Mesendoderm (in vitro differentiated cells): ENCODE data around the gene FUT8.

Experiments
- DNase-seq: peaks from one replicate; pipeline ENCODE4 v3.0.0; 2013
- H2AK5ac ChIP-seq: 2 replicates; pipeline ENCODE4 v1.6.1; 2013; ENCODE audit warnings: low read length, inconsistent platforms
- H2BK120ac ChIP-seq: 2 replicates; pipeline ENCODE4 v1.6.1; 2013; ENCODE audit warnings: low read depth, mild to moderate bottlenecking, low read length, moderate library complexity, mixed read lengths
- H2BK15ac ChIP-seq: replicated peaks from 2 replicates; pipeline ENCODE4 v1.6.1; 2013; ENCODE audit warnings: low read depth, mild to moderate bottlenecking, moderate library complexity
- H2BK5ac ChIP-seq: 2 replicates; pipeline ENCODE4 v1.6.1; 2013; ENCODE audit warnings: low read length, inconsistent platforms
- H3K18ac ChIP-seq: 2 replicates; pipeline ENCODE4 v1.6.1; 2013; ENCODE audit warnings: mild to moderate bottlenecking, low read length, mixed read lengths
- H3K23ac ChIP-seq: one replicate; pipeline ENCODE4 v1.6.1; 2013; ENCODE audit warnings: low read length
- H3K27ac ChIP-seq: 2 replicates; pipeline ENCODE4 v1.5.1; 2013; ENCODE audit warnings: low read depth, mild to moderate bottlenecking, inconsistent platforms, low read length, moderate library complexity
- H3K27me3 ChIP-seq: 2 replicates; pipeline ENCODE4 v1.6.1; 2013; ENCODE audit warnings: low read length, control low read depth, mild to moderate bottlenecking, inconsistent platforms; ENCODE audit not compliant: insufficient read depth, poor library complexity
- H3K36me3 ChIP-seq: 2 replicates; pipeline ENCODE4 v1.6.1; 2013; ENCODE audit warnings: low read length, inconsistent platforms; ENCODE audit not compliant: control insufficient read depth, insufficient read depth
- H3K4ac ChIP-seq: one replicate; pipeline ENCODE4 v1.6.1; 2013; ENCODE audit warnings: low read depth, mild to moderate bottlenecking, low read length, moderate library complexity
- H3K4me1 ChIP-seq: 2 replicates; pipeline ENCODE4 v1.6.1; 2013; ENCODE audit warnings: low read depth, low read length, inconsistent platforms; ENCODE audit not compliant: control insufficient read depth
- H3K4me2 ChIP-seq: 2 replicates; pipeline ENCODE4 v1.6.1; 2013; ENCODE audit warnings: low read length
- H3K4me3 ChIP-seq: 2 replicates; pipeline ENCODE4 v1.5.1; 2013; ENCODE audit warnings: mild to moderate bottlenecking, low read length
- H3K56ac ChIP-seq: one replicate; pipeline ENCODE4 v1.6.1; 2013; ENCODE audit warnings: low read length
- H3K79me1 ChIP-seq: 2 replicates; pipeline ENCODE4 v1.6.1; 2013; ENCODE audit warnings: low read length, inconsistent platforms
- H3K79me2 ChIP-seq: 2 replicates; pipeline ENCODE4 v1.6.1; 2013; ENCODE audit warnings: mild to moderate bottlenecking, low read length; ENCODE audit not compliant: control insufficient read depth, insufficient read depth
- H3K9ac ChIP-seq: 2 replicates; pipeline ENCODE4 v1.6.1; 2013; ENCODE audit warnings: low read length, inconsistent platforms
- H4K5ac ChIP-seq: one replicate; pipeline ENCODE4 v1.6.1; 2013; ENCODE audit warnings: low read length
- H4K8ac ChIP-seq: one replicate; pipeline ENCODE4 v1.6.1; 2013; ENCODE audit warnings: low read depth, mild to moderate bottlenecking, control low read depth, low read length, moderate library complexity
- WGBS: extraction: QIAGEN DNeasy Blood & Tissue Kit; methylation state at CpG from one replicate; pipeline ENCODE4 v1.1.7; 2013; ENCODE audit warnings: low lambda C conversion rate, missing lambda C conversion rate; ENCODE audit not compliant: insufficient coverage; ENCODE audit errors: extremely low coverage; 5-methylcytosine and 5-hydroxymethylcytosine counted together

Gene FUT8

DNA sequence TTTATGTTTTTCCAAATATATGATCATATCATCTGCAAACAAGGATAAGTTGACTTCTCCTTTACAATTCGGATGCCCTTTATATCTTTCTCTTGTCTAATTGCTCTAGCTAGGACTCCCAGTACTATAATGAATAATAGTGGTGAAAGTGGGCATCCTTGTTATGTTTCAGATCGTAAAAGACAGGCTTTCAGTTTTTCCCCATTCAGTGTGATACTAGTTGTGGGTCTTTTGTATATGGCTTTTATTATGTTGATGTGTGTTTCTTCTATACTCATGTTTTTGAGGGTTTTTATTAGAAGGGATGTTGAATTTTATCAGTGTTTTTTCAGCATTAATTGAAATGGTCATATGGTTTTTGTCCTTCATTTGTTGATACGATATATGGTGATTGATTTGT, 97.3 kb downstream of the FUT8 start:
- Histone ChIP-seq H2BK120ac (no peak overlapping the region), H3K18ac (no peak overlapping the region), H3K36me3 (no peaks in the 10 kb centered on the region), H3K79me2 (no peaks in the 10 kb centered on the region), H3K4me3 (no peak overlapping the region), H3K27me3 (no peaks in the 10 kb centered on the region), H3K56ac (no peak overlapping the region), H3K4me1 (no peaks in the 10 kb centered on the region), H4K8ac (no peak overlapping the region), H4K5ac (no peak overlapping the region), H3K4ac (no peak overlapping the region), H3K23ac (no peak overlapping the region), H3K79me1 (no peaks in the 10 kb centered on the region), H2AK5ac (no peak overlapping the region), H3K27ac (no peak overlapping the region), H2BK5ac (no peak overlapping the region), H3K9ac (no peak overlapping the region), H3K4me2 (no peak overlapping the region), H2BK15ac (no peak overlapping the region)
- no CpG with 5 or more reads among the region's 3 CpGs for WGBS
- DNase-seq, result no peak

DNA sequence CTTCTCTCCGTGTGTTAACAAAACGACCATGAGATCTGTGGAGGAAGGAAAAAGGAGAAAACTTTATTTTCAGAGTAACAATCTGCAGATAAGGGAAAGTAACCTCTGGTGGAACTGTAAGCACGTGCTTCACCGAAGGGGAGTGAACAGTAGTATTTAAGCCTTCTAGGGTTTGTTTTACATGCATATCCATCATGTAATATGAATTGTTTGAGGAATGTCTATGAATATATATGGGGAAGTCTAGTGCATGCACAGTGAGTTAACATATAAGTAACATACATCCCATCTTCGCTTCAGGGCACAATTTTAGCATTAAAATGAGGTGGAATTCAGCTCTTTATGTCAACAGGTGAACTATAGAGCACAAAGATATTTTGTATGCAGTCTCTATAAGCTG, 101.1 kb downstream of the FUT8 start:
- Histone ChIP-seq H3K18ac (no peak overlapping the region), H3K36me3 (no peaks in the 10 kb centered on the region), H3K79me1 (no peaks in the 10 kb centered on the region)

DNA sequence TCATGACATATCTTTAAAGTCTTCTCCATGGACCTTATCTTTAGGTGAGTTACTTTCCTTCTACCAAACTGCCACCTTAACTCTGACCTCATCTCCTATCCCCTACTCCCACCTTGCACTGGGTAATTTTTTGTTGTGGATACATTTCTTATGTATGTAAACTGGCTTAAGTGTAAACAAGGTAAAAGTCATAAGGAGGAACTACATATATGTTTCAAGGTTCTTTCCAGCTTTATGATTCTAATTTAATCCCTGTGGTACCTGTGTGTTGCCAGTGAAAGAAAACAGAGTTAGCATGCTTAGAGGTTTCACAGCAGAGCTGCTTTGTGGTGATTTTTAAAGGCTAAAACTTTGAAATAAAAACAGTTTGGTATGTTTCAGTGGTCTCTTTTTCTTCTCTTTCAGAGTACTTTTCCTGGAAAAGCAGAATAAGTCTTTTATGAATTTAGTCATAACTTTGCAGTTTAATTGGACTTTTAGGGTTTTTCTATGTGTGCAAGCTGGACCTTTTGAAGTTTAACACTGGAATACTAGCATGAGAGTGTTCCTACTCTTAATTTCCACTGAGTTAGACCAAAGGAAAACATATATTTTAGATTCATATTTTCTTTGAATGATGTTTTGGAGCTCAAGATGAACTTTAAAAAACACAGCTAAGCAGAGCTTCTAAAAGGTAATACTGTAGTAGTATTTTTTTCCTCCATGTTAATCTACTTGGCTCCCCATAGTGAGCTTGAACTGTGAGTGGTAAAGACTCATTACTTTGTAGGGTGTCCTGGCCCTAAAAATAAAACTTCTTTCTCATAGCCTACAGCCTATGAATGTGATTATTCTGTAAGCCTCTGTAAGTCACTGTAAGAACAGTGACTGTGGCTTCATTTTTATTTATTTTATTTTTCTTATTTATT, 105.4 kb downstream of the FUT8 start:
- no peak for DNase-seq
- no peak overlapping the region for H4K5ac ChIP-seq
- H3K27ac ChIP-seq, result no peak overlapping the region
- H3K4ac ChIP-seq, result no peak overlapping the region
- no peak overlapping the region for H3K4me3 ChIP-seq
- H3K23ac ChIP-seq, result no peak overlapping the region
- H3K4me1 ChIP-seq, result no peaks in the 10 kb centered on the region
- no peak overlapping the region for H2BK120ac ChIP-seq
- H3K9ac ChIP-seq, result no peak overlapping the region
- H3K18ac ChIP-seq, result no peak overlapping the region
- H3K4me2 ChIP-seq, result no peak overlapping the region
- H3K36me3 ChIP-seq, result no peaks in the 10 kb centered on the region
- H4K8ac ChIP-seq, result no peak overlapping the region
- no peak overlapping the region for H2BK5ac ChIP-seq
- H3K27me3 ChIP-seq, result no peaks in the 10 kb centered on the region
- no peaks in the 10 kb centered on the region for H3K79me2 ChIP-seq
- H3K56ac ChIP-seq, result no peak overlapping the region
- no peaks in the 10 kb centered on the region for H3K79me1 ChIP-seq
- no peak overlapping the region for H2AK5ac ChIP-seq
- no peak overlapping the region for H2BK15ac ChIP-seq

More for the DNA sequence above, 101.1 kb downstream of the FUT8 start:
- no peak overlapping the region for H4K5ac ChIP-seq
- no peak overlapping the region for H3K4ac ChIP-seq
- no peaks in the 10 kb centered on the region for H3K27me3 ChIP-seq
- H2BK15ac ChIP-seq, result no peak overlapping the region
- WGBS, result no CpG with 5 or more reads among the region's 5 CpGs
- no peak overlapping the region for H2AK5ac ChIP-seq
- H2BK5ac ChIP-seq, result no peak overlapping the region
- no peak overlapping the region for H4K8ac ChIP-seq
- H3K56ac ChIP-seq, result no peak overlapping the region
- no peaks in the 10 kb centered on the region for H3K4me1 ChIP-seq
- no peak overlapping the region for H3K9ac ChIP-seq
- H3K79me2 ChIP-seq, result no peaks in the 10 kb centered on the region
- H3K4me3 ChIP-seq, result no peak overlapping the region
- DNase-seq, result no peak
- H3K27ac ChIP-seq, result no peak overlapping the region
- no peak overlapping the region for H3K4me2 ChIP-seq
- H3K23ac ChIP-seq, result no peak overlapping the region
- H2BK120ac ChIP-seq, result no peak overlapping the region

DNA sequence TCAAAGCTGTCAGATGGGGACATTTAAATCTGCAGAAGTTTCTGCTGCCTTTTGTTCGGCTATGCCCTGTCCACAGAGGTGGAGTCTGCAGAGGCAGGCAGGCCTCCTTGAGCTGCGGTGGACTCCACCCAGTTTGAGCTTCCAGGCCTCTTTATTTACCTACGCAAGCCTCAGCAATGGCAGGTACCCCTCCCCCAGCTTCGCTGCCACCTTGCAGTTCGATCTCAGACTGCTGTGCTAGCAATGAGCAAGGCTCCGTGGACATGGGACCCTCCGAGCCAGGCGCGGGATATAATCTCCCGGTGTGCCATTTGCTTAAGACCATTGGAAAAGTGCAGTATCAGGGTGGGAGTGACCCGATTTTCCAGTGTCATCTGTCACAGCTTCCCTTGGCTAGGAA, 115.5 kb downstream of the FUT8 start:
- Histone ChIP-seq H3K27ac (no peak overlapping the region), H3K23ac (no peak overlapping the region), H3K79me2 (no peaks in the 10 kb centered on the region), H3K56ac (no peak overlapping the region), H2BK5ac (no peak overlapping the region), H4K5ac (no peak overlapping the region), H3K4ac (no peak overlapping the region), H2AK5ac (no peak overlapping the region), H2BK15ac (no peak overlapping the region), H4K8ac (no peak overlapping the region), H3K36me3 (no peaks in the 10 kb centered on the region), H3K4me3 (no peak overlapping the region), H3K4me1 (no peaks in the 10 kb centered on the region), H3K4me2 (no peak overlapping the region), H3K79me1 (no peaks in the 10 kb centered on the region), H3K9ac (no peak overlapping the region), H3K27me3 (no peaks in the 10 kb centered on the region), H3K18ac (no peak overlapping the region), H2BK120ac (no peak overlapping the region)
- no CpG with 5 or more reads among the region's 11 CpGs for WGBS
- DNase-seq, result no peak

DNA sequence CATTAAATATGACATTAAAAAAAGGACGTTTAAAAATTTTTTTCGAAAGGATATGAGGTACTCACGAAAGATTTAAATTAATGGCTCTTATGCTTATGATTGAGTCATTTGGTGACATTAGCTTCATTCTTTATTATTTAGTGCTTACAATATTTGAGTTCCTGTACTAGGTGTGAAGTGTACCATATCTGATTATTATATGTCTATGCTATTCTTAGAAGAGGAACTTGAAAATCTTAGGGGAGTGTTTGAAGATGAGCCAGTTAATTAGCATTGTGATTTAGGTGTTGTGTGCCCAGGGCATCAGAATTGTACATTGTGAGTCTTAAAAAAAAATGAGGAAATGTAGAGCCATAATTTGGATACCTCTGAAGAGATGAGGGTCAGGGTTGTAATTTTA, 118.6 kb downstream of the FUT8 start:
- no peak for DNase-seq
- no peak overlapping the region for H3K56ac ChIP-seq
- H3K79me1 ChIP-seq, result no peaks in the 10 kb centered on the region
- no peak overlapping the region for H3K4me2 ChIP-seq
- H3K4ac ChIP-seq, result no peak overlapping the region
- H2BK15ac ChIP-seq, result no peak overlapping the region
- H2BK120ac ChIP-seq, result no peak overlapping the region
- no peak overlapping the region for H3K27ac ChIP-seq
- no peak overlapping the region for H3K23ac ChIP-seq
- H2AK5ac ChIP-seq, result no peak overlapping the region
- no peak overlapping the region for H2BK5ac ChIP-seq
- no peaks in the 10 kb centered on the region for H3K27me3 ChIP-seq
- H3K9ac ChIP-seq, result no peak overlapping the region
- no peak overlapping the region for H4K5ac ChIP-seq
- no peak overlapping the region for H3K4me3 ChIP-seq
- no peaks in the 10 kb centered on the region for H3K79me2 ChIP-seq
- no peak overlapping the region for H4K8ac ChIP-seq
- H3K36me3 ChIP-seq, result no peaks in the 10 kb centered on the region
- no peak overlapping the region for H3K18ac ChIP-seq
- no peaks in the 10 kb centered on the region for H3K4me1 ChIP-seq
- WGBS, result 100% methylated on average over 3 of the region's 3 CpGs
